Kasumi-1 (cell line): ENCODE measurements around the gene ALDH1L2.
"Not testable (repeated sequence)": the region's sequence is repeated elsewhere in the genome, so short reads cannot be mapped to it uniquely, and the experiment has no call there.

Experiments used
- DNase-seq, 2 experiments: peaks; one replicate each; lab custom pipeline; 2025; lab: John Stamatoyannopoulos, UW

ALDH1L2 gene

DNA sequence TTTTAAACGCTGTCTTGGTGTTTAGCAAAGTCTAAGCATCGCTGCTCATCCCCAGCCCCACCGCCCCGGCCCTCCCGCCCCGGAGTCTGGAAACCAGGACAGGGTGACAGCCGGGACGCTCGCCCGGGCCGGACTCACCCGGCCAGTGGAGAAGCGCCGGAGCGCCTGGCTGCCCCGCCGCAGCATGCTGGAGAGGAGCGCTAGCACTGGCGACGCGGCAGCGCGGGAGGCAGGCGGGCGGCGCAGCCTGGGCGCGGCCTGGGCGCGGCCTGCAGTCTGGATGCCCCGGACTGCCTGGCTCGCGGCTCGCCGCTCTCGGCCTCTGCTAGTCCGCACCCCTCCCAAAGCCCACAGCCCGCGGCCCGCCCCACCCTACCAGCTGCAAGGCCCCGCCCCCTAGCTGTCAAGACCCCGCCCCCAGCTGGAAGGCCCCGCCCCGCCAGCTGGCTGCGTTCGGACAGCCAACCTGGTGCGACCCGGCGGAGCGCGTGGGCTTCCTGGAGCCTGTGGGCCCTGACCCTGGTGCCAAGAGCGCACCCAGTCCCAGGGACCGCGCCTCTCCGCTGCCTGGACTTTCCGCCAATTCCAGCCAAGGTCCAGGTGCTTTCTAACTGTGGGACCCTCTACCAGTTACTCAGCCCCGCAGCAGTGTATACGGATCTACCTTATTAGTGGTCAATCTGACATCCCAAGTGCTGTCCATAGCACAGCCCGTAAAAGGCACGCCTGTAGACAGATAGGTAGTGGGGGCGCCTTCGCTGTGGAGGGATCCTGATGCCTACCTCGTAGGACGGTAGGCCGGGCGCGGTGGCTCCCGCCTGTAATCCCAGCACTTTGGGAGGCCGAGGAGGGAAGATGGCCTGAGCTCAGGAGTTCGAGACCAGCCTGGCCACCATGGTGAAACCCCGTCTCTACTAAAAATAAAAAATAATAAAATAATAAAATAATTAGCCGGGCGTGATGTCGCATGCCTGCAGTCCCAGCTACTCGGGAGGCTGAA is at the start of gene ALDH1L2:
Gene ALDH1L2, minus strand, starts transcription at position 208 of the 1,000 bp plus-strand sequence. Its CDS starts 22 bp downstream, at position 186.
- DNase-seq = peak; percentile 53 to 71

DNA sequence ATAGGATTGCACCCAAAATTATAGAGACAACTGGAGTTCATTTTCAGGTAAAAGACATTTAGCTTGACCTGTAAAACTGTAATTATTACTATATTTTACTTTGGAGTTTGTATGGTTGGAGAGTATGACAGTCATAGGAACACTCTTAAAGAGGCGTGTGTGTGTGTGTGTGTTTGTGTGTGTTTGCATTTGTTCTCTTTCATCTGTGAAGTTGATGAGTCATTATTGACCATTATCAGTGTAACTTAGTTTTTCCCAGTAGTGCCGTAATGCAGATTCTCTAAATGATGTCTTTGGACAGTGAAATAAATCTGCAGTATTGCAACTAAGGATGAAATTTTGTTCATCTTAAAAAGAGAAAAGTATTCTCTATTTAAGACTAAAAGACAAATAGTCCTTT is 36.3 kb upstream of the ALDH1L2 start:
- no peak for DNase-seq

DNA sequence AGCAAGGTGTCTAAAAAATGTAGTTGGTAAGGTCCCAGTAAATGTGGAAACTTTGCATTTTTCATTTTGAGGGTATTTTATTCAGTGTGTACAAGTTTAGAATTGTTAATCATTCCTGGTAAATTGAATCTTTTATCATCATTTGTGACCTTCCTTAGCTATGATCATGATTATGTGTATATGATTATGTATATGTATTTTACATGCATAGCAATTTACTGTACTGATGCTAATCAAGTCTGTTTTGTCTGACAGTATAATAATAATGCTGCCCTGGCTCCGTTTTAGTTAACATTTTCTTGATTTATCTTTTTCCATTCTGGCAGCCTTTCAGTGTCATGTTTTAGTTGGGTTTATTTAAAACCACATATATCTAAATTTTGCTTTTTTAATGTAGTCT is 32.7 kb upstream of the ALDH1L2 start:
- DNase-seq = no peak

DNA sequence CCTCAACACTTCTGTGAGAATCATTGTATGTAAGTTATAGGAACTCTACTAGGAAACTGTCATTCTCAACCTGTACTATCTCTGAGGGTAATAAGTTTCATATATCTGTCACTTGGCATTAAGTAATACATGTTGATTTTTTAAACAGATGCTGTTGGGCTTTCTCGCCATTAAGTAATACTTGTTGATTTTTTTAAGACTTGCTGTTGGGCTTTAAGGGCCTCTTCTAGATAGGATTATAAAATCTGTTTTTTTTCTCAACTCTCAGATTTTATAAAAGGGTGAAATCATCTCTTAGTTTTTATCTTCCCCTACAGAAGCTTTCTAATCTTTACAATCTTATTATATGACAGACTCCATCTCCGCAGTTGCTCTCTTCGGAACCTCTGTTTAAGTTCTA is 28.8 kb upstream of the ALDH1L2 start:
- DNase-seq = no peak

DNA sequence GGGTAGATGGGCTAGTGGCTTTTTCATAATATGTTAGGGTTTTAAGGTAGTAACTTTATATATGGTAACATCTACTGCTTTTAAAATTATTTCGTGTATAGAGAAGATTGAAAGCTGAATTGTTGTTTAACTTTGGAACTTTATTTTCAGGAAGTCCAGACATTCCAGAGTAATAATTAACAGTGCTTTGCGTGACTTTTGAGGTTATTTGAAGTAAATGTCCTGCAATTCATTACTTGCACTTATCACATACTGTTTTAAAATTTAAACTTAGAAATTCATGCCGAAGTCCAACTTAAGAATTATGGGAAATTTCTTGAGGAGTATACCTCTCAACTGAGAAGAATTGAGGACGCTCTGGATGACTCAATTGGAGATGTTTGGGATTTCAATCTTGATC is 26.6 kb upstream of the ALDH1L2 start:
- no peak for DNase-seq

DNA sequence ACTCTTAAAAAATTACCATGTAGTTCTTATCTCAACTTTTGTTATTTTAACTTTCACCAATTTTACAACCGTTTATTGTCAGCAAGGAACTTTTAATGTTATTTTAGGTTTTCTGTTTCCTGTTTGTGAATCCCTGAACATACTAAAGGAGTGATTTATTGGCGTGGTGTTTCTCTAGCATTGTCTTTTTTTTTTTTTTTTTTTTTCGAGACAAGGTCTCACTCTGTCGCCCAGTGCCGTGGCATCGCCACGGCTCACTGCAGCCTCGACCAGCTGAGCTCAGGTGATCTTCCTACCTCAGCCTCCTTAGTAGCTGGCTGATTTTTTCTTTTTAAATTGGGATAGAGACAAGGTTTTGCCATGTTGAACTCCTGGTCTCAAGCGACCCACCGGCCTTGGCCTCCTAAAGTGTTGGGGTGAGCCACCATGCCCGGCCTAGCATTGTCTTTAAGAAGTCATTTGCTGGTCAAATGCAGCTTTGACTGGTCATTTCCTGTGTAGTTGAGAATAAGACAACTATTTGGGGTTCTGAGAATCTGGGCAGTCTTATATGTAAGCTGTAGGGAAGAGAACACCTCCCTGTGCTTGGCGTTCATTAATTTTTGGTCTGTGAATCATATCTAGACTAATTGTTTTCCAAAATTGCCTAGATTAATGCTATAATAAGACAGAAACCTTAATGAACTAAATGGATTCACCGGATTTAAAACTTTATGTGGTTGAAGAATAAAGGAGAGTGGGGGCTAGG is 25.4 kb upstream of the ALDH1L2 start:
- no peak for DNase-seq

DNA sequence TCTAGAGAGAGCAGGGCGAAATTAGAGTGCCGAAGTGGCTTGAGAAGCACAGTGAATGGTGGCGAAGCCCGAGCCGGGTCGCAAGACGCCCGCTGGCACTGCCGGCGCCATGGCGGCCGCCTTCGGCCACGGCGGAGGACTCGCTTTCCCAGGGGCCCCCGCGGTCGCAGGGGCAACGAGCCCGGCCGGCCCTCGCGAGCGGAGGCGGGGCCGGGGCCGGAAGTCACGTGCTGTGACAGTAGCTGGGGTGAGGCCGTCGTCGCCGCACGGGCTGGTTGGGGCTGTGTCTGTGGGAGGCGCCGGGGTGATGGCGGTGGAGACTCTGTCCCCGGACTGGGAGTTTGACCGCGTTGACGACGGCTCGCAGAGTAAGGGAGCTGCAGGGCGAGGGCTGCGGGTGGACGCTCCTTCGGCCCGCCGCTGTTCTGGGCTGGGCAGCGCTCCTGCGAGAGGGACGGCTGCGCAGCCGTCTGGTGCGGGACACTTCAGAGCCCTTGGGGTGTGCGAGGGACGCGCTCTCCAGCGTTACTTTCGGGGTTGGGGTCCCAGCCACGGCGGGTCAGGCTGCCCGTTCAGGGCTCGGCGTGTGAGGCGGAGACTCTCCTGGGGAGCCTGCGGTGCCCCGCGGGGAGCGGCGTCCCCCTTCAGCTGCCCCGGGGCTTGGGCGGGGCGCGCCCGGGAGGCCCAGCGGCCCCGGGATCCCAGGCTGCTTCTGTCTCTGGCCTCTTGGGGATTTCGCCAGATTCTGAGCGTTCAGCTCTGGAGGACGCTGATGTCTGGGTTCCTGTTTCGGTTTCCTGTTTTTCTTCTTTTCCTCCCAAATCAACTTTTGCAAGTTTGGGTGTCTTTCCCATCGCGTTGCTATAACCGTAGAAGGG is 23.5 kb upstream of the ALDH1L2 start, which contains the start of gene WASHC4:
Gene WASHC4, plus strand, starts transcription at position 238 of the 878 bp plus-strand sequence. Its CDS starts 70 bp downstream, at position 308.
- peak; percentile 85 to 86 for DNase-seq

DNA sequence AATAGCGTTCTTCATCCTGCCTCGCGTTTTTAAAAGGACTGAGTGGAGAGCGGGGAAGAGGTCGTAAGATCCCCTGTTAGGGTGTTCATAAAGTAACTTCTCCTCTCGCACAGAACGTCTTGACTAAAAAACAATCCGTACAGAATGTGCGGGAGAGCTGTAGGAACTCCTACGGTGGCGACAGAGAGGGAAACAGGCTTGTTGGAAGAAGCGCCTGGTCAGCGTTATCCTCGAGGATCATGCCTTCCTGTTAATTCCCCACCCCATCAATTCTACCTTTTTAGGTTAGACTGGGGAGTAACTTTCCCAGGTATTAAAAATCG is 22.9 kb upstream of the ALDH1L2 start:
- peak; percentile 65 to 69 for DNase-seq

DNA sequence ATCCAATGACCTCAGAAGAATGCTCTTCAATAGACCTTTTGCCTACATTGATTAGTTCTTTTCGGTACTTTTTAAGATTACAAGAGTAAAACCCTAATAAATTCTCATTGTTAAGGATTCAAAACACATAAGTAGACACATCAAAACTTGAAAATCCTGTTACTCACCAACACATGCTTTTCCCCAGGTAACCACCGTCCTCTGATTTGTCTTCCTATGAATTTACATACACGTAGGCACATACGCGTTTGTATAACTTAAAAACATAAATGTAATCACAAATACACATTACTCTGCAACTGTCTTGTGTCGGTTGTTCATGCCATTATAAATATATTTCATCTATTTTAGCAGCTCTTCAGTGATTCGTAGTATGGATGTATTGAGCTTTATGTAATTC is 22.4 kb upstream of the ALDH1L2 start:
- peak in 1 of 2 experiments; percentile 65 for DNase-seq

DNA sequence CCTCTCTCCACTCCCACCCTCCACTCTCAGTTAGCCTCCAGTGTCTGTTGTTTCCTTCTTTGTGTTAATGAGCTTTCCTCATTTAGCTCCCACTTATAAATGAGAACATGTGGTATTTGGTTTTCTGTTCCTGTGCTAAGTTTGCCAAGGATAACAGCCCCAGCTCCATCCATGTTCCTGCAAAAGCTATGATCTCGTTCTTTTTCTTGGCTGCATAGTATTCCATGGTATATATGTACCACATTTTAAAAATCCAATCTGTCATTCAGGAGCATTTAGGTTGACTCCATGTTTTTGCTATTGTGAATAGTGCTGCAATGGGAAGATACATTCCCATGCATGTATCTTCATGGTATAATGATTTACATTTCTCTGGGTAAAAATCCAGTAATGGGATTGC is 20.5 kb upstream of the ALDH1L2 start:
- DNase-seq = no peak

DNA sequence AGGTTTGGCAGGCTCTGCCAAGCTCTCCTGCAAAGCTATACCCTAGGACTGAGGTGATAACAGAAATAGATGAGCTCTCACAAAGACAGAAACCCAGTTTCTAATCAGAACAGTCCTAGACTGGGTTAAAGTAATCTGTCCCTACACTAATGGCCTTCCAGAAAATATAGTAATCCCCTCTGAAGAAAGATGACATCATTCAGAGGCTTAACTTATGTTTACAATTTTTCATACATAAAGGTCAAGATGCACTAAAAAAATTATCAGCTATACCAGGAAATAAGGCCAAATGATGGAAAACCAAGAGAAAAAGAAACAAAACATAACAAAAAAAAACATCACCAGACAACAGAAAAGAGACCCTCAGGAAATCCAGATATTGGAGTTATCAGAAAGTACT is 18.4 kb upstream of the ALDH1L2 start:
- DNase-seq = no peak

DNA sequence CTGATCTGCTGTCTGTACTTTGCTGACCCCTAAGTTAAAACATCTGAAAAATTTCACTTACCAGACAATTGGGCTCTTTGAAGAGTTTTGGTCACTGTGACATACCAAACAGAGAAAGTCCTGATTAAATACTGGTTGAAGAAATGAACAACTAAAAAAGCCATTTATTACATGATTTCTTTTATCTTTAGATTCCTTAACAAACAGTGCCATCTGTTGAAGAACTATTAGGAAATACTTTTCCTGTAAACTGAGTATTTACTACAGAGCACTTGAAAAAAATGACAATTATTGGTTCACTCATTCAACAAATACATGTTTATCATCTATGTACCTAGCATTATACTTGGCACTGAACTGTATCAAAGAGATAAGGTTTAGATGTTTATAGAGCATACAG is 16.7 kb upstream of the ALDH1L2 start:
- DNase-seq = no peak

DNA sequence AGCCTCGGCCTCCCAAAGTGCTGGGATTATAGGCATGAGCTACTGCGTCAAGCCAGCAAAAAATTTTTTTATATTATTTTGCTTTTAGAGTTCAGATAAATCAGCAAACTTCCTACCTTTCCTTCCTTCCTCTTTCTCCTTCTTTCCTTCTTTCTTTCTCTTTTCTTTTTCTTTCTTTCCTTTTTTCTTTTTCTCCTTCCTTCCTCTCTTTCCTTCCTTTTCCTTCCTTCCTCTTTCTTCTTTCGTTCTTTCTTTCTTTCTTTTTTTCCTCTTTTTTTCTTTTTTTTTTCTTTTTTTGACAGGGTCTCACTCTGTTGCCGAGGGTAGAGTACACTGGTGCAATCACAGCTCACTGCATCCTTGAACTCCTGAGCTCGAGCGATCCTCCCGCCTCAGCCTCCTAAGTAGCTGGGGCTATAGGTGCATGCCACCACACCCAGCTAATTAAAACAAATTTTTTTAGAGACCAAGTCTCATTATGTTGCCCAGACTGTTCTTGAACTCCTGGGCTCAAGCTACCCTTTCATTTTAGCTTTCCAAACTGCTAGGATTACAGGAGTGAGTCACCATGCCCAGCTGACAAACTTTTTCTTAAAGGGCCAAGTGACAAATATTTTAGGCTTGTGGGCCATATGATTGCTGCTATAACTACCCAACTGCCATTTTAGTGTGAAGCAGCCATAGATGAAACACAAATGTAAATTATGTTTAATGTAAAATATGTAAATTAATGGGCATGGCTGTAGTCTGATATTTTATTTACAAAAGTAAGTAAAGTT is 16.1 kb upstream of the ALDH1L2 start:
- peak; percentile 7 to 11 for DNase-seq

DNA sequence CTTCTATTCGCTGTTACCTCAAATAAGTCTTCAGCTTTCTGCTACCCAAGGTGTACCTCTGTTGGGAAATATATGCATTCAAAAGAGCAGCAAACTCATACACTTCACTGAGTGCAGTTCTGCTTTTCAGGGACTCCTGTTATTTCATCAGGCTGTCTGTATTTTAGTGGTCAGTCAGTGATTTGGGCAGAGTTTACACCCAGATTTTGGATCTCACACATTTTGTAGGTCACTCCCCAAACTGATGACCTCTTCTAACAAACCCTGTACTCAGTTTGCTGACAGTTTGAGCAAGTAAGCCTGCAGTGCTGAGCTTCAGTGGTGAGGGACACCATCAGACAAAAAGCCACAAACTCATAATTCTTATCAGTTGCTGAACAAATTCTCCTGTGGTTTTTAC is 15.1 kb upstream of the ALDH1L2 start:
- no peak for DNase-seq

DNA sequence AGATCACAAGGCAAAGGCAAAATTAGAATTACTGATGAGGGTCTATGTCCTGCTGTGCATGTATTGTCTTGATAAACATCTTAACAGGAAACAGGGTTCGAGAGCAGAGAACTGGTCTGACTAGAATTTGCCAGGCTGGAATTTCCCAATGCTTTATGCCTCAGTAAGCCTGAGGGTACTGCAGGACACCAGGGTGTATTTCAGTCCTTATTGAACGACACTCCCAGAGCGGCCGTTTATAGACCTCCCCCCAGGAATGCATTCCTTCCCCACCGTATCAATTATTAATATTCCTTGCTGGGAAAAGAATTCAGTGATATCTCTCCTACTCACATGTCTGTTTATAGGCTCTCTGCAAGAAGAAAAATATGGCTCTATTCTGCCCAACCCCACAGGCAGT is 11.1 kb upstream of the ALDH1L2 start:
- DNase-seq = not testable (repeated sequence)

DNA sequence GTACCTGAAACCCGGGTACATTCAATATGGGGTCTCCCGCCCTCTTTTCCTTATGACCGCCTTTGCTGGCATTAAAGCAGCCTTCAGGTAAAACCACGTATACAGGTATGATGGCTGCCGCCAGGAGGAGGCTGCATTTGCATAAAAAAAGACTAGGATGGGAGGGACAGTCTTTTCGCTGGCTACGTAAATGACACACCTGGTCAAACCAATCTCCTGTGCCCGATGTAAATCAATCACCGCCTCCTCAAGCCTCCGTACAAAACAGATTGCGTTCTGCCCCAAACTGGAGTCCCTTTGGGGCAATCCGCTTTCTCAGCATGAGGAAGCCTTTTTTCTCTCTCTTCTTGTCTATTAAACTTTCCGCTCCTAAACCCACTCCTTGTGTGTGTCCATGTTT is 8.1 kb upstream of the ALDH1L2 start:
- no peak for DNase-seq

DNA sequence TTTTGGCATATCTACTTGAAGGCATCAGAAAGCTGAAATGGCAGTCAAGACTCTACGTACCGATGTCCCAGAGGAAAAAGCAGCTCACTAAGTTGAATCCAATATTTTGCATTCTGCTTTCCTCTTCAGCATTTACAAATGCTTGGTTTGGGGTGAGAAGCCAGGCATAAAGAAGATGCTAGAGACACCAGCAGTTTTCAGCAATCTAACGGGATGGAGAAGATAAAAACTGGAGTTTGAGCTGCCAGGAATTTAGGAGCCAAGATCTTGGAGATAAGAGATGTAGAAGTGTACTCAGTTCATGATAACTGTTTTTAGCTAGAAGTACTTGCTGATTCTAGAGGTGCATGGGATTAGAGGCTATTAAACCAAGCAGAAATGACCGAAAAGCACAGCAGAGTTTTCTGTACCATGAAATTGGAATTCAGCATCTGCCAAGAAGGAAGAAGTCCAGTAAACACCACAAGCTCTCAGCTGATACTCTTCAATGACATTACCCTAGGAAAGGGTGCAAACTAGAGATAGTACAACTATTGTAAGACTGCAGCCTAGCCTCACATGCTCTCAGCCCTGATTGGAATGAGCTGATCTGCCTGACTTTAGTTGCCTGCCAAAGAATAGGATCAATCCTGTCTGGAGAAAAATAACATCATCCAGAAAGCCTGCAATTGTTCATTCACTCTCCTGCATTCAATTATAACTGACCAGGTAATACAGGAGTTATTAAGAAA is 7.4 kb upstream of the ALDH1L2 start:
- no peak for DNase-seq

DNA sequence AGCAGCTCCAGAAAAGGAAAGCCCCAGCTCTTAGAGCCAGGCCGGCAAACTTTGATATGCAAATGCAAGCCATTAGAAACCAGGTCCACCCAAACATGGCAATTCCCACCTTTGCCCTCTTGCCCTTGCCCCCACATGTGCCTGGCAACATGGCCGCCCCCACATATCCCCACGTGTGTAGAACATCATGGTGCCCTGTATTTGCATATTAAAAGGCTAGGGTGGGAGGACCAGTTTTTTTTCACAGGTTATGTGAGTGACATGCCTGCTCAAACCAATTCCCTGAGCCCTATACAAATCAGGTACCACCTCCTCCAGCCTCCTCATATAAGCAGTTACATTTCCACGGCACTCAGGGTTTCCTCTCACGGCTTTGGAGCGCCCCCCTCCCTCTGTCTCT is 6.1 kb upstream of the ALDH1L2 start:
- no peak for DNase-seq

DNA sequence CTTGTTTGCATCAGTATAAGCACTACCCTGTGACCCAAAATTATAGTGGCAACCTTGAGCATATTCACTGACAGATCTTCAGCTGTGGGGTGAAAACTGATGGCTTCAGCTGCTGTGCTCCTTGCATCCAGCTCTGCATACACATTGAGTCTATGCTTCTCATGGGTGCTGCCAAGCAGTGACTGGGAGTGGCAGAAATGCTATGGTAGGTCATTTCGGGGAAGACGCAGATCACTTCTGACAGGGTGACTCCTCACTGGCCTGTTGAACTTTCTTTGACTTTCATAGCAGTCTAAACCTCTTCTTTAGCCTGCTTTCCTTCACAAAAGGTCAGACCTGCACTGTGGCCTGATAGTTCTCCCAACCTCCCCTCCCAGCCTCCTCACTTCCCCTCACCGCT is 5.6 kb upstream of the ALDH1L2 start:
- DNase-seq = no peak

DNA sequence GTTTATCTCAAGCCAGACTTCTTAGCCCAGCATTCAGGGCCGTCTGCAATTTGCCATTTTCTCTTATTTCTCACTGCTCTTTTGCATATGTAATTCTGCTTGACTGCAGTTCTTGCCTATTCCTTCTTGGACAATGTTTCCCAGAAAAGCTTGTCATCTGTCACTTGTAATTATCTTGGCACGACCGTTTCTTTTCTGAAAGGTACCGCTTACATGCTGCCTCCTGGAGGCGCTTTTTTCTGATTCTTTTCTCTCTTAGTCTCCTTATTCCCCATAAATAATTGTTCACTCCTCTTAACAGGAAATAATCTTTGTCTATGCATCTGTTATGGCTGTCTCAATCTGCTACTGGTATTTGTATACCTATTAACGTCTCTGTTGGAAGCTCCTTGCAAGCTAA is 1.2 kb upstream of the ALDH1L2 start:
- DNase-seq = no peak
